PC-3 (cell line): Measurements from ENCODE around the gene KDM4C. TPM values are rescaled to one million over a fixed set of nuclear protein-coding genes. Genes with fewer than 3 reads are reported as not detected.

Experiments used
- ATAC-seq: fragments of 200-7000 bp; cut with Tn5 transposase; 2 replicates; pipeline ENCODE4 v1.9.1; 2020; ENCODE audit warnings: mild to moderate bottlenecking, moderate library complexity
- BruUV-seq: library from RNA; stranded (reverse); fragments of 400-500 nt; replicated peaks from 2 replicates; lab custom pipeline; 2021; lab: Mats Ljungman, UMichigan
- CTCF ChIA-PET: fragments of 300-600 bp; sonication (Branson Sonifier 250); formaldehyde crosslinking; loops from one replicate; lab custom pipeline; 2022; ENCODE audit warnings: antibody characterized with exemption; lab: Charles Lee
- POLR2A ChIA-PET: fragments of 300-600 bp; sonication (Branson Sonifier 250); formaldehyde crosslinking; loops from one replicate; lab custom pipeline; 2022; ENCODE audit warnings: antibody characterized with exemption; ENCODE audit not compliant: unreplicated experiment; lab: Charles Lee
- DNase-seq: peaks from one replicate; pipeline ENCODE4 v3.0.0-alpha.2; 2015
- H2AFZ ChIP-seq: fragments of 300-600 bp; sonication (generic); 2 replicates; pipeline ENCODE4 v1.6.0; 2016; ENCODE audit warnings: antibody characterized with exemption, low read length
- H3F3A ChIP-seq: fragments of 300-600 bp; sonication (generic); one replicate; pipeline ENCODE4 v1.6.0; 2017; ENCODE audit warnings: antibody characterized with exemption, low read length, control low read depth, mild to moderate bottlenecking; ENCODE audit not compliant: unreplicated experiment
- H3K27ac ChIP-seq: fragments of 300-600 bp; sonication (generic); 2 replicates; pipeline ENCODE4 v1.5.1; 2016; ENCODE audit warnings: mild to moderate bottlenecking, low read length
- H3K27me3 ChIP-seq: fragments of 300-600 bp; sonication (generic); 2 replicates; pipeline ENCODE4 v1.6.1; 2016; ENCODE audit warnings: low read length, mixed read lengths
- H3K36me3 ChIP-seq: fragments of 300-600 bp; sonication (generic); 2 replicates; pipeline ENCODE4 v1.6.1; 2016; ENCODE audit warnings: low read depth, mixed run types, low read length, mixed read lengths
- H3K4me1 ChIP-seq: fragments of 300-600 bp; sonication (generic); 2 replicates; pipeline ENCODE4 v1.5.1; 2016; ENCODE audit warnings: low read length; ENCODE audit not compliant: insufficient read depth
- H3K4me2 ChIP-seq: fragments of 300-600 bp; sonication (generic); 2 replicates; pipeline ENCODE4 v1.6.0; 2016; ENCODE audit warnings: low read length
- H3K4me3 ChIP-seq: fragments of 300-600 bp; sonication (generic); 2 replicates; pipeline ENCODE4 v1.5.1; 2016; ENCODE audit warnings: mild to moderate bottlenecking, low read length, mixed read lengths
- H3K79me2 ChIP-seq: fragments of 300-600 bp; sonication (generic); 2 replicates; pipeline ENCODE4 v1.6.1; 2017; ENCODE audit warnings: low read length, mixed read lengths
- H3K9ac ChIP-seq: fragments of 300-600 bp; sonication (generic); 2 replicates; pipeline ENCODE4 v1.6.0; 2016; ENCODE audit warnings: mild to moderate bottlenecking, low read length
- H3K9me2 ChIP-seq: fragments of 300-600 bp; sonication (generic); replicated peaks from 2 replicates; pipeline ENCODE4 v1.6.1; 2016; ENCODE audit warnings: mixed run types, low read length, mixed read lengths
- H3K9me3 ChIP-seq: fragments of 300-600 bp; sonication (generic); 2 replicates; pipeline ENCODE4 v1.6.1; 2016; ENCODE audit warnings: low read length, mixed read lengths
- H4K20me1 ChIP-seq: fragments of 300-600 bp; sonication (generic); 2 replicates; pipeline ENCODE4 v1.6.1; 2016; ENCODE audit warnings: low read length, mixed read lengths
- EZH2 ChIP-seq: fragments of 300-600 bp; sonication (generic); IDR thresholded peaks from one replicate; pipeline ENCODE4 v1.6.1; 2017; ENCODE audit warnings: antibody characterized with exemption, mild to moderate bottlenecking, low read length; ENCODE audit not compliant: unreplicated experiment
- EZH2phosphoT487 ChIP-seq: fragments of 300-600 bp; sonication (generic); IDR thresholded peaks from 2 replicates; pipeline ENCODE4 v1.6.1; 2018; ENCODE audit warnings: mild to moderate bottlenecking, antibody characterized with exemption, low read length, borderline replicate concordance
- intact Hi-C: fragments of 100-400 bp; cut with micrococcal nuclease; formaldehyde crosslinking; loops from 2 replicates; pipeline ENCODE4 v1.9.0; 2023
- total RNA-seq: library from RNA; depleted of rRNA; stranded (reverse); fragments of >200 nt; gene quantifications from 2 replicates; pipeline ENCODE4 v1.2.3, GENCODE V29; 2014
- TF ChIP-seq, protein P1 (sequence below): fragments of 300-600 bp; sonication (generic); conservative IDR thresholded peaks from 2 replicates; pipeline ENCODE4 v1.5.1; 2017; ENCODE audit warnings: antibody characterized with exemption, low read depth, mild to moderate bottlenecking, low read length

KDM4C gene
- total RNA-seq, 1 experiment from 2014 or later: 27.0 TPM

DNA sequence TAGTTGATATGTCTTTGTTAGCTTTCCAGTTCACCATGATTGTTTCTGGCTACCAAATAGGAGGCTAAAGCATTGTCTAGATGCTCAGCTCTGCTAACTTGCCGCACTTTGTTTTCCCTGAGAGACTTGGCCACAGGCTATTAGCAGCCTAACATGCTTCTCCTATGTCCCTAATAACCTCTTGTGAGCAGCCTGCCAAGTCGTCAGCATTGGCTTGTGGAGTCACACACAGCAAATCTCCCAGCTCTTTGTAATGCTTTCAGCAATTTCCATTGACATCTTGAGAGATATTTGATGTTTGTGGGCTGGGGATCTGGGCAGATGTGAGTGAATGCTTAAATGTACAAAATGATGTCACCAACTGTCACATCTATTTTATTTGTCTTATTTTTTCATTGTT is 346.9 kb downstream of the KDM4C start:
- Histone ChIP-seq H3F3A (no peaks in the 10 kb centered on the region), H3K4me1 (no peaks in the 10 kb centered on the region), H3K9me2 (no peaks in the 10 kb centered on the region), H3K36me3 (no peaks in the 10 kb centered on the region), H3K9ac (no peak overlapping the region), H3K4me2 (no peak overlapping the region), H3K27me3 (no peaks in the 10 kb centered on the region), H3K4me3 (no peak overlapping the region), H3K9me3 (no peaks in the 10 kb centered on the region), H3K27ac (no peak overlapping the region), H4K20me1 (no peaks in the 10 kb centered on the region), H3K79me2 (no peaks in the 10 kb centered on the region), H2AFZ (no peak overlapping the region)
- ATAC-seq (no peak), DNase-seq (no peak)
- POLR2A ChIA-PET: no interaction called here
- no peak for TF ChIP-seq EZH2
- TF ChIP-seq EZH2phosphoT487: no peak
- TF ChIP-seq, protein P1, sequence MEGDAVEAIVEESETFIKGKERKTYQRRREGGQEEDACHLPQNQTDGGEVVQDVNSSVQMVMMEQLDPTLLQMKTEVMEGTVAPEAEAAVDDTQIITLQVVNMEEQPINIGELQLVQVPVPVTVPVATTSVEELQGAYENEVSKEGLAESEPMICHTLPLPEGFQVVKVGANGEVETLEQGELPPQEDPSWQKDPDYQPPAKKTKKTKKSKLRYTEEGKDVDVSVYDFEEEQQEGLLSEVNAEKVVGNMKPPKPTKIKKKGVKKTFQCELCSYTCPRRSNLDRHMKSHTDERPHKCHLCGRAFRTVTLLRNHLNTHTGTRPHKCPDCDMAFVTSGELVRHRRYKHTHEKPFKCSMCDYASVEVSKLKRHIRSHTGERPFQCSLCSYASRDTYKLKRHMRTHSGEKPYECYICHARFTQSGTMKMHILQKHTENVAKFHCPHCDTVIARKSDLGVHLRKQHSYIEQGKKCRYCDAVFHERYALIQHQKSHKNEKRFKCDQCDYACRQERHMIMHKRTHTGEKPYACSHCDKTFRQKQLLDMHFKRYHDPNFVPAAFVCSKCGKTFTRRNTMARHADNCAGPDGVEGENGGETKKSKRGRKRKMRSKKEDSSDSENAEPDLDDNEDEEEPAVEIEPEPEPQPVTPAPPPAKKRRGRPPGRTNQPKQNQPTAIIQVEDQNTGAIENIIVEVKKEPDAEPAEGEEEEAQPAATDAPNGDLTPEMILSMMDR: no peak
- CTCF ChIA-PET: no interaction called here
- no TSS peak for BruUV-seq
- intact Hi-C loops: no loop called here

DNA sequence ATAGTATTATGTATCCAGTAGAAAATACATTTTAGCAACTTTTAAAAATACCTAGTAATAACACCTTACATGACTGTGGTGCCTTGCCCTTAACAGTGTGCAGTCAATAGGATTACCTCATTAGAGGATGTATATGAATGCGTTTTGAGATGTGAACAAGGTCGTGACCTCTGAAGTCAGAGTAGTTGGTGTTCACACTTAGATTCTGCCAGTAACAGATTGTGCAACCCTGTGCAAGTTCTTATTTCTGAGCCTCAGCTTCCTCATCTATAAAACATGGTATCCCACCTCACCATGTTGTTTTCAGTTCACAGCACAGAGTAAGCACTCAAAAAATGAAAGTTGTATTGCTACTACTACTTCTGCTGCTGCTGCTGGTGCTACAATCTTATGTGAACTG is 347.3 kb downstream of the KDM4C start:
- no peaks in the 10 kb centered on the region for H3K9me2 ChIP-seq
- H3K79me2 ChIP-seq: no peaks in the 10 kb centered on the region
- no peak overlapping the region for H3K4me2 ChIP-seq
- no peaks in the 10 kb centered on the region for H3K36me3 ChIP-seq
- no peak overlapping the region for H2AFZ ChIP-seq
- H3K9ac ChIP-seq: no peak overlapping the region
- H3F3A ChIP-seq: no peaks in the 10 kb centered on the region
- no peaks in the 10 kb centered on the region for H3K27me3 ChIP-seq
- no peak for DNase-seq
- POLR2A ChIA-PET: no interaction called here
- intact Hi-C loops: no loop called here
- H3K4me1 ChIP-seq: no peaks in the 10 kb centered on the region
- TF ChIP-seq, protein P1: no peak
- no peak for TF ChIP-seq EZH2phosphoT487
- no peak for TF ChIP-seq EZH2
- no peaks in the 10 kb centered on the region for H4K20me1 ChIP-seq
- no peak overlapping the region for H3K27ac ChIP-seq
- CTCF ChIA-PET: no interaction called here
- H3K9me3 ChIP-seq: no peaks in the 10 kb centered on the region
- ATAC-seq: no peak
- H3K4me3 ChIP-seq: no peak overlapping the region
- no TSS peak for BruUV-seq

DNA sequence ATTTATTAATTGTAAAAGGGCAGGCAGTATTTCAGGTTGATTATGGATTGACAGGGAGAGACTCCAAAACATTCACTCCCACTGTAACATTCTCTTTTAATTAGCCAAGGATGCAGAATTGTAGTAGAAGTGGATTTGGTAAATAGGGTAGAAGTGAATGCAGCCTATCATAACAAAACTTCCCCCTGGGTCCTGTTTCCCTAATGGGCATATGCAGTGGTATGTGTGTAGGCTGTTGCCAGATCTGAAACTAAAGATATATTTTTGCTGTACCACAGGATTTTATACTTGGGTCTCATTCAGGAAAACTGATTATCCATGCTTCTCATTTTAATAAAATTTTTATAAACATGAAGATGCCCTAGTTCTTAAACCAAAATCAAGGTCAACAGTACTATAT is 351.2 kb downstream of the KDM4C start:
- Histone ChIP-seq H3K4me3 (no peak overlapping the region), H3K4me1 (no peaks in the 10 kb centered on the region), H2AFZ (no peak overlapping the region), H3F3A (no peaks in the 10 kb centered on the region), H3K9me2 (no peaks in the 10 kb centered on the region), H3K79me2 (no peaks in the 10 kb centered on the region), H3K4me2 (no peak overlapping the region), H3K9ac (no peak overlapping the region), H3K9me3 (no peaks in the 10 kb centered on the region), H3K27me3 (no peaks in the 10 kb centered on the region), H4K20me1 (no peaks in the 10 kb centered on the region), H3K27ac (no peak overlapping the region), H3K36me3 (no peaks in the 10 kb centered on the region)
- CTCF ChIA-PET: no interaction called here
- TF ChIP-seq, protein P1: no peak
- TF ChIP-seq EZH2 (no peak), EZH2phosphoT487 (no peak)
- DNase-seq (no peak), ATAC-seq (no peak)
- POLR2A ChIA-PET: no interaction called here
- no TSS peak for BruUV-seq
- intact Hi-C loops: no loop called here
